Mesenchymal stem cell (in vitro differentiated cells and primary cell): ENCODE results near the gene FAM25G.
A peak's percentile ranks its signal among the peaks of the same experiment; 100 is the strongest.

Source experiments
- DNase-seq: peaks from one replicate; pipeline ENCODE4 v3.0.0-alpha.2; 2013
- H2AFZ ChIP-seq: one replicate; pipeline ENCODE4 v1.6.1; 2013; ENCODE audit warnings: low read depth, mild to moderate bottlenecking, control low read depth, inconsistent platforms, low read length, moderate library complexity
- H2AK5ac ChIP-seq: 2 replicates; pipeline ENCODE4 v1.6.1; 2013; ENCODE audit warnings: low read length, moderate library complexity, mild to moderate bottlenecking, inconsistent platforms; ENCODE audit not compliant: severe bottlenecking
- H2BK120ac ChIP-seq: one replicate; pipeline ENCODE4 v1.6.1; 2013; ENCODE audit warnings: low read depth, mild to moderate bottlenecking, inconsistent platforms, low read length, moderate library complexity
- H2BK12ac ChIP-seq, 2 experiments: one replicate each; pipeline ENCODE4 v1.6.1; 2013; ENCODE audit warnings: inconsistent platforms in 2 of 2, low read length in 2 of 2, mild to moderate bottlenecking in 2 of 2, moderate library complexity in 2 of 2, control low read depth in 1 of 2
- H2BK15ac ChIP-seq: one replicate; pipeline ENCODE4 v1.6.1; 2013; ENCODE audit warnings: mild to moderate bottlenecking, low read depth, inconsistent platforms; ENCODE audit not compliant: poor library complexity, severe bottlenecking
- H2BK5ac ChIP-seq: 2 replicates; pipeline ENCODE4 v1.6.1; 2013; ENCODE audit warnings: low read depth, mild to moderate bottlenecking, low read length, control low read depth, inconsistent platforms; ENCODE audit not compliant: poor library complexity, severe bottlenecking
- H3K14ac ChIP-seq, 2 experiments: one replicate each; pipeline ENCODE4 v1.6.1; 2013; ENCODE audit warnings: inconsistent platforms in 2 of 2, low read length in 2 of 2, control low read depth in 1 of 2, mild to moderate bottlenecking in 1 of 2, moderate library complexity in 1 of 2
- H3K18ac ChIP-seq, 2 experiments: one replicate each; pipeline ENCODE4 v1.6.1; 2013; ENCODE audit warnings: inconsistent platforms in 2 of 2, low read length in 2 of 2, control low read depth in 1 of 2, low read depth in 1 of 2, mild to moderate bottlenecking in 1 of 2
- H3K23ac ChIP-seq, 2 experiments: one replicate each; pipeline ENCODE4 v1.6.1; 2013; ENCODE audit warnings: inconsistent platforms in 2 of 2, low read length in 2 of 2, mild to moderate bottlenecking in 2 of 2, moderate library complexity in 2 of 2, control low read depth in 1 of 2
- H3K27ac ChIP-seq: 2 replicates; pipeline ENCODE4 v1.5.1; 2013; ENCODE audit warnings: mild to moderate bottlenecking, moderate library complexity, low read length, control low read depth, inconsistent platforms; ENCODE audit not compliant: poor library complexity, severe bottlenecking
- H3K27me3 ChIP-seq, 2 experiments: 2 replicates each; pipeline versions ENCODE4 v1.6.1 to v1.7.0; 2013; ENCODE audit warnings: low read length in 2 of 2, mild to moderate bottlenecking in 2 of 2, moderate library complexity in 2 of 2, control low read depth in 1 of 2, inconsistent platforms in 1 of 2; ENCODE audit not compliant: control insufficient read depth in 1 of 2, insufficient read depth in 1 of 2
- H3K36me3 ChIP-seq, 2 experiments: 2 replicates each; pipeline versions ENCODE4 v1.6.1 to v1.7.0; 2013; ENCODE audit warnings: low read length in 2 of 2, control low read depth in 1 of 2, inconsistent platforms in 1 of 2, low read depth in 1 of 2, mild to moderate bottlenecking in 1 of 2; ENCODE audit not compliant: insufficient read depth in 2 of 2, control insufficient read depth in 1 of 2
- H3K4ac ChIP-seq, 2 experiments: one replicate each; pipeline ENCODE4 v1.6.1; 2013; ENCODE audit warnings: inconsistent platforms in 2 of 2, low read length in 2 of 2, mild to moderate bottlenecking in 2 of 2, moderate library complexity in 2 of 2, control low read depth in 1 of 2, low read depth in 1 of 2
- H3K4me1 ChIP-seq: 2 replicates; pipeline ENCODE4 v1.6.1; 2013; ENCODE audit warnings: low read depth, low read length, control low read depth; ENCODE audit not compliant: control insufficient read depth, insufficient read depth
- H3K4me2 ChIP-seq: 2 replicates; pipeline ENCODE4 v1.6.1; 2013; ENCODE audit warnings: low read length, mild to moderate bottlenecking, inconsistent platforms; ENCODE audit not compliant: poor library complexity, severe bottlenecking
- H3K4me3 ChIP-seq, 2 experiments: 2 replicates each; pipeline versions ENCODE4 v1.5.1 to v1.7.0; 2013; ENCODE audit warnings: low read length in 2 of 2, mild to moderate bottlenecking in 2 of 2, control low read depth in 1 of 2, low read depth in 1 of 2; ENCODE audit not compliant: insufficient read depth in 1 of 2
- H3K79me1 ChIP-seq: replicated peaks from 2 replicates; pipeline ENCODE4 v1.6.1; 2013; ENCODE audit warnings: mild to moderate bottlenecking, control low read depth, low read length, inconsistent platforms; ENCODE audit not compliant: poor library complexity, severe bottlenecking
- H3K9ac ChIP-seq: 2 replicates; pipeline ENCODE4 v1.7.0; 2013; ENCODE audit warnings: mild to moderate bottlenecking, low read length, moderate library complexity
- H3K9me3 ChIP-seq: 2 replicates; pipeline ENCODE4 v1.7.0; 2013; ENCODE audit warnings: mild to moderate bottlenecking, low read length; ENCODE audit not compliant: control insufficient read depth
- H4K8ac ChIP-seq: one replicate; pipeline ENCODE4 v1.6.1; 2013; ENCODE audit warnings: inconsistent platforms, mild to moderate bottlenecking, low read length, moderate library complexity
- H4K91ac ChIP-seq: one replicate; pipeline ENCODE4 v1.6.1; 2013; ENCODE audit warnings: mild to moderate bottlenecking, low read length, inconsistent platforms
- WGBS: methylation state at CpG from one replicate; pipeline ENCODE4 v1.1.7; 2013; ENCODE audit warnings: mixed read lengths; 5-methylcytosine and 5-hydroxymethylcytosine counted together

Gene FAM25G

GRCh38 chr10:47447705-47448104, 43.8 kb downstream of the FAM25G start:
- no peak overlapping the region for H3K4ac ChIP-seq
- H3K4me3 ChIP-seq: no peak overlapping the region
- no peaks in the 10 kb centered on the region for H3K79me1 ChIP-seq
- no peak overlapping the region for H2AK5ac ChIP-seq
- H3K14ac ChIP-seq: peak overlapping the region in 1 of 2 experiments; percentile 61
- H3K18ac ChIP-seq: no peak overlapping the region
- peaks cover 26% of the 10 kb centered on the region for H3K9me3 ChIP-seq
- H2AFZ ChIP-seq: no peak overlapping the region
- no peak overlapping the region for H3K27ac ChIP-seq
- no peak overlapping the region for H4K91ac ChIP-seq
- H2BK5ac ChIP-seq: no peak overlapping the region
- H2BK15ac ChIP-seq: no peak overlapping the region
- DNase-seq: no peak
- peaks cover 0 to 34% of the 10 kb centered on the region in 2 experiments for H3K27me3 ChIP-seq
- no peak overlapping the region for H4K8ac ChIP-seq
- H3K4me2 ChIP-seq: no peak overlapping the region
- no peak overlapping the region for H3K23ac ChIP-seq
- no peaks in the 10 kb centered on the region for H3K36me3 ChIP-seq
- 76% methylated on average over 3 of the region's 3 CpGs for WGBS
- H3K9ac ChIP-seq: no peak overlapping the region
- H2BK12ac ChIP-seq: no peak overlapping the region
- no peak overlapping the region for H2BK120ac ChIP-seq
- peaks cover 11% of the 10 kb centered on the region for H3K4me1 ChIP-seq

GRCh38 chr10:47447209-47447608, 44.3 kb downstream of the FAM25G start:
- Histone ChIP-seq H3K18ac (no peak overlapping the region), H2BK12ac (no peak overlapping the region), H2BK15ac (no peak overlapping the region), H3K79me1 (no peaks in the 10 kb centered on the region), H3K14ac (no peak overlapping the region), H4K91ac (no peak overlapping the region), H3K27me3 (peaks cover 4 to 31% of the 10 kb centered on the region in 2 experiments), H3K23ac (no peak overlapping the region), H3K4me1 (peaks cover 8% of the 10 kb centered on the region), H3K9ac (no peak overlapping the region), H3K4ac (no peak overlapping the region), H2AFZ (no peak overlapping the region), H2BK5ac (no peak overlapping the region), H3K4me2 (no peak overlapping the region), H3K9me3 (peaks cover 26% of the 10 kb centered on the region), H2BK120ac (no peak overlapping the region), H3K27ac (no peak overlapping the region), H2AK5ac (no peak overlapping the region), H3K4me3 (no peak overlapping the region), H4K8ac (no peak overlapping the region), H3K36me3 (no peaks in the 10 kb centered on the region)
- DNase-seq: no peak
- 88% methylated on average over 4 of the region's 4 CpGs for WGBS

- Histone ChIP-seq H3K27ac (no peak overlapping the region), H2AK5ac (no peak overlapping the region), H3K9me3 (peaks cover 26% of the 10 kb centered on the region), H2BK120ac (no peak overlapping the region), H3K4me2 (no peak overlapping the region), H4K8ac (no peak overlapping the region), H3K79me1 (no peaks in the 10 kb centered on the region), H3K18ac (no peak overlapping the region), H2BK12ac (no peak overlapping the region), H3K4me1 (peaks cover 8% of the 10 kb centered on the region), H3K27me3 (peaks cover 11 to 37% of the 10 kb centered on the region in 2 experiments), H3K36me3 (no peaks in the 10 kb centered on the region), H3K14ac (no peak overlapping the region), H4K91ac (no peak overlapping the region), H2AFZ (no peak overlapping the region), H3K9ac (no peak overlapping the region), H2BK15ac (no peak overlapping the region), H3K4me3 (no peak overlapping the region), H2BK5ac (no peak overlapping the region), H3K4ac (no peak overlapping the region), H3K23ac (no peak overlapping the region)
- no peak for DNase-seq
- no CpG with 5 or more reads among the region's 1 CpG for WGBS
These were observed 45.8 kb downstream of the FAM25G start for GRCh38 chr10:47445720-47446119.

- Histone ChIP-seq H3K4me2 (no peak overlapping the region), H3K23ac (no peak overlapping the region), H3K4me3 (no peak overlapping the region), H2AFZ (no peak overlapping the region), H3K4me1 (no peaks in the 10 kb centered on the region), H3K9me3 (peaks cover 26% of the 10 kb centered on the region), H3K36me3 (no peaks in the 10 kb centered on the region), H4K91ac (no peak overlapping the region), H3K14ac (no peak overlapping the region), H2BK12ac (no peak overlapping the region), H2BK120ac (no peak overlapping the region), H3K9ac (no peak overlapping the region), H3K4ac (no peak overlapping the region), H2AK5ac (no peak overlapping the region), H4K8ac (no peak overlapping the region), H2BK5ac (no peak overlapping the region), H3K27ac (no peak overlapping the region), H2BK15ac (no peak overlapping the region), H3K18ac (no peak overlapping the region), H3K27me3 (peaks cover 17 to 31% of the 10 kb centered on the region in 2 experiments), H3K79me1 (no peaks in the 10 kb centered on the region)
- no peak for DNase-seq
- WGBS: 58% methylated on average over 2 of the region's 2 CpGs
These were observed 47.5 kb downstream of the FAM25G start for GRCh38 chr10:47444047-47444446.
